ENCODE measurements around the gene THAP5.

THAP5 gene

GRCh38 chr7:108528183-108528712 is 41.3 kb downstream of the THAP5 start:
- no peak for DNase-seq

DNA sequence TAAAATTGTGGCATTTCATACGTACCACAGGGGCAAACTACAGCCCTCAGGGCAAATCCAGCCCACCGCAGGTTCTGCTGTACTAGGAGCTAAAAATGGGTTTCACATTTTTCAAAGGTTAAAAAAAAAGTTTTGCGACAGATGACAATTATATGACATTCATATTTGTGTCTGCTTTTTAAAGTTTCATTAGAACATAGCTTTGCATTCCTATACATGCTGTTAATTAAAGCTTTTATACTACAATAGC is 42.8 kb downstream of the THAP5 start:
- DNase-seq = no peak

GRCh38 chr7:108525985-108526767 is 43.3 kb downstream of the THAP5 start, which contains the start of gene PNPLA8:
Gene PNPLA8, minus strand, starts transcription at chr7:108526135. Its CDS starts 10,644 bp downstream, at chr7:108515491.
- peak; percentile 99 for DNase-seq

- peak; percentile 39 for DNase-seq
Observed at GRCh38 chr7:108525327-108525984, 44.0 kb downstream of the THAP5 start.

GRCh38 chr7:108522780-108523179 is 46.7 kb downstream of the THAP5 start:
- no peak for DNase-seq

DNA sequence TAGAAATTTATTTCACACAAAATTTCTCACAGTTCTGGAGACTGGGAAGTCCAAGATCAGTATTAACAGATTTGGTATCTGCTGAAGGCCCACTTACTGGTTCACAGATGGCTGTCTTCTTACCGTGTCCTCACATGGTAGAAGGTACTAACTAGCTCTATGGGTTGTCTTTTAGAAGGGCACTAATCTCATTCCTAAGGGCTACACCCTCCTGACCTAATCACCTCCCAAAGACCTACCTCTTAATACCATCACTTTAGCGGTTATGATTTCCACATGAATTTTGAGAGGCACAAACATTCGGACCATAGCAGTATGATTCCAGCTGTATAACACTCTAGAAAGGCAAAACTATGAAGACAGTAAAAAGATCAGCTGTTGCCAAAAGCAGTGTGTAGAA is 51.6 kb downstream of the THAP5 start:
- no peak for DNase-seq

GRCh38 chr7:108515630-108516029 is 53.9 kb downstream of the THAP5 start:
- no peak for DNase-seq

GRCh38 chr7:108515013-108515412 is 54.5 kb downstream of the THAP5 start:
- DNase-seq = no peak
